Astrocyte (in vitro differentiated cells and primary cell): ENCODE measurements around the gene IQCC. TPM values are rescaled to one million over a fixed set of nuclear protein-coding genes. Genes with fewer than 3 reads are reported as not detected.

Experiments used
- DNase-seq: peaks from one replicate; pipeline ENCODE4 v3.0.0-alpha.2; 2010; ENCODE audit warnings: low read depth
- FAIRE-seq: peaks from 2 replicates; lab custom pipeline; 2011; peaks lifted over from hg19 to GRCh38; lab: Jason Lieb, UNC
- H2AFZ ChIP-seq: 2 replicates; pipeline ENCODE4 v1.6.0; 2012; ENCODE audit warnings: low read depth, low read length, inconsistent platforms
- H3K27ac ChIP-seq: 2 replicates; pipeline ENCODE4 v1.5.1; 2011; ENCODE audit warnings: low read depth, low read length, inconsistent platforms
- H3K27me3 ChIP-seq: 2 replicates; pipeline ENCODE4 v1.6.0; 2011; ENCODE audit warnings: low read length, inconsistent platforms; ENCODE audit not compliant: insufficient read depth
- H3K36me3 ChIP-seq: 2 replicates; pipeline ENCODE4 v1.5.1; 2011; ENCODE audit warnings: low read length, inconsistent platforms; ENCODE audit not compliant: insufficient read depth
- H3K4me1 ChIP-seq: 2 replicates; pipeline ENCODE4 v1.5.1; 2011; ENCODE audit warnings: low read length, inconsistent platforms; ENCODE audit not compliant: insufficient read depth
- H3K4me2 ChIP-seq: 2 replicates; pipeline ENCODE4 v1.6.0; 2012; ENCODE audit warnings: low read length, inconsistent platforms
- H3K4me3 ChIP-seq: 2 replicates; pipeline ENCODE4 v1.5.1; 2011; ENCODE audit warnings: low read depth, mild to moderate bottlenecking, low read length, inconsistent platforms; ENCODE audit not compliant: insufficient read depth
- H3K79me2 ChIP-seq: 2 replicates; pipeline ENCODE4 v1.6.0; 2012; ENCODE audit warnings: mild to moderate bottlenecking, low read length, inconsistent platforms; ENCODE audit not compliant: insufficient read depth
- H3K9ac ChIP-seq: 2 replicates; pipeline ENCODE4 v1.6.0; 2012; ENCODE audit warnings: mild to moderate bottlenecking, low read length, inconsistent platforms
- H3K9me3 ChIP-seq: 2 replicates; pipeline ENCODE4 v1.5.1; 2012; ENCODE audit warnings: low read depth, mild to moderate bottlenecking, low read length, inconsistent platforms; ENCODE audit not compliant: insufficient read depth
- H4K20me1 ChIP-seq: 2 replicates; pipeline ENCODE4 v1.6.0; 2012; ENCODE audit warnings: low read length, inconsistent platforms; ENCODE audit not compliant: insufficient read depth
- H3K27ac Mint-ChIP-seq: one replicate; pipeline ENCODE4 v1.8.0; 2021; ENCODE audit warnings: mild to moderate bottlenecking, mixed read lengths; ENCODE audit not compliant: unreplicated experiment
- H3K27me3 Mint-ChIP-seq: one replicate; pipeline ENCODE4 v1.8.0; 2021; ENCODE audit warnings: low read depth, mixed read lengths; ENCODE audit not compliant: unreplicated experiment
- H3K36me3 Mint-ChIP-seq: one replicate; pipeline ENCODE4 v1.8.0; 2021; ENCODE audit warnings: low read depth, mixed read lengths; ENCODE audit not compliant: unreplicated experiment
- H3K4me1 Mint-ChIP-seq: one replicate; pipeline ENCODE4 v1.8.0; 2021; ENCODE audit warnings: low read depth, mixed read lengths; ENCODE audit not compliant: unreplicated experiment
- H3K4me3 Mint-ChIP-seq: one replicate; pipeline ENCODE4 v1.8.0; 2021; ENCODE audit warnings: mild to moderate bottlenecking, moderate library complexity, mixed read lengths; ENCODE audit not compliant: unreplicated experiment
- H3K9me3 Mint-ChIP-seq: one replicate; pipeline ENCODE4 v1.8.0; 2021; ENCODE audit warnings: mild to moderate bottlenecking, mixed read lengths; ENCODE audit not compliant: unreplicated experiment
- CTCF ChIP-seq: IDR thresholded peaks from 2 replicates; pipeline ENCODE4 v1.5.1; 2011; ENCODE audit warnings: low read depth, mild to moderate bottlenecking, inconsistent platforms, low read length, moderate library complexity; ENCODE audit not compliant: insufficient read depth
- EZH2 ChIP-seq: IDR thresholded peaks from 2 replicates; pipeline ENCODE4 v1.6.1; 2012; ENCODE audit warnings: mild to moderate bottlenecking, low read length, inconsistent platforms; ENCODE audit not compliant: insufficient read depth
- total RNA-seq: library from RNA; stranded (reverse); gene quantifications from 2 replicates; pipeline ENCODE4 v1.2.1, GENCODE V29; 2021

IQCC gene
- total RNA-seq, 1 donor from 2014 or later, result 1.0 TPM

GRCh38 chr1:32181065-32181464 lies 24.4 kb upstream of the IQCC start:
- H3K36me3 ChIP-seq, result peaks cover 15% of the 10 kb centered on the region
- peak overlapping the region; percentile 90 for H3K4me3 Mint-ChIP-seq
- no peaks in the 10 kb centered on the region for H3K9me3 Mint-ChIP-seq
- no peaks in the 10 kb centered on the region for H3K27me3 Mint-ChIP-seq
- FAIRE-seq (no peak), DNase-seq (no peak)
- TF ChIP-seq CTCF, result no peak
- TF ChIP-seq EZH2, result no peak
- peak overlapping the region; percentile 97 for H3K9ac ChIP-seq
- no peaks in the 10 kb centered on the region for H3K27me3 ChIP-seq
- peaks cover 28% of the 10 kb centered on the region for H3K36me3 Mint-ChIP-seq
- peaks cover 19% of the 10 kb centered on the region for H3K4me1 ChIP-seq
- peak overlapping the region; percentile 91 for H3K27ac ChIP-seq
- H3K79me2 ChIP-seq, result peaks cover 54% of the 10 kb centered on the region
- peaks cover 26% of the 10 kb centered on the region for H3K4me1 Mint-ChIP-seq
- H3K4me2 ChIP-seq, result peak overlapping the region; percentile 91
- no peaks in the 10 kb centered on the region for H3K9me3 ChIP-seq
- no peak overlapping the region for H2AFZ ChIP-seq
- H3K27ac Mint-ChIP-seq, result peak overlapping the region; percentile 88
- H4K20me1 ChIP-seq, result peaks cover 44% of the 10 kb centered on the region
- H3K4me3 ChIP-seq, result peak overlapping the region; percentile 69

- no peak overlapping the region for H2AFZ ChIP-seq
- peaks cover 31% of the 10 kb centered on the region for H3K4me1 Mint-ChIP-seq
- H3K36me3 Mint-ChIP-seq, result peaks cover 32% of the 10 kb centered on the region
- H3K27me3 Mint-ChIP-seq, result no peaks in the 10 kb centered on the region
- peaks cover 19% of the 10 kb centered on the region for H3K4me1 ChIP-seq
- peak overlapping the region; percentile 91 for H3K4me2 ChIP-seq
- no peaks in the 10 kb centered on the region for H3K9me3 Mint-ChIP-seq
- H3K79me2 ChIP-seq, result peaks cover 59% of the 10 kb centered on the region
- FAIRE-seq, result no peak
- no peak overlapping the region for H3K27ac ChIP-seq
- peaks cover 17% of the 10 kb centered on the region for H3K36me3 ChIP-seq
- peak overlapping the region; percentile 69 for H3K4me3 ChIP-seq
- peaks cover 49% of the 10 kb centered on the region for H4K20me1 ChIP-seq
- no peaks in the 10 kb centered on the region for H3K9me3 ChIP-seq
- DNase-seq, result no peak
- peak overlapping the region; percentile 97 for H3K9ac ChIP-seq
- H3K4me3 Mint-ChIP-seq, result peak overlapping the region; percentile 90
- H3K27ac Mint-ChIP-seq, result peak overlapping the region; percentile 51
- TF ChIP-seq EZH2, result no peak
- no peak for TF ChIP-seq CTCF
- no peaks in the 10 kb centered on the region for H3K27me3 ChIP-seq
Measured at GRCh38 chr1:32181563-32181962, 23.9 kb upstream of the IQCC start.

- peaks cover 19% of the 10 kb centered on the region for H3K4me1 ChIP-seq
- TF ChIP-seq CTCF (no peak), EZH2 (no peak)
- peaks cover 54% of the 10 kb centered on the region for H4K20me1 ChIP-seq
- H3K27me3 Mint-ChIP-seq, result no peaks in the 10 kb centered on the region
- FAIRE-seq, result no peak
- H3K9me3 ChIP-seq, result no peaks in the 10 kb centered on the region
- H3K9me3 Mint-ChIP-seq, result no peaks in the 10 kb centered on the region
- H3K4me2 ChIP-seq, result peak overlapping the region; percentile 91
- H3K36me3 ChIP-seq, result peaks cover 21% of the 10 kb centered on the region
- peak overlapping the region; percentile 90 for H3K4me3 Mint-ChIP-seq
- H3K36me3 Mint-ChIP-seq, result peaks cover 30% of the 10 kb centered on the region
- H3K4me3 ChIP-seq, result peak overlapping the region; percentile 69
- H3K27ac Mint-ChIP-seq, result peak overlapping the region; percentile 72
- H3K9ac ChIP-seq, result no peak overlapping the region
- no peaks in the 10 kb centered on the region for H3K27me3 ChIP-seq
- peaks cover 64% of the 10 kb centered on the region for H3K79me2 ChIP-seq
- H3K27ac ChIP-seq, result no peak overlapping the region
- DNase-seq, result peak; percentile 15
- no peak overlapping the region for H2AFZ ChIP-seq
- H3K4me1 Mint-ChIP-seq, result peaks cover 33% of the 10 kb centered on the region
Measured at GRCh38 chr1:32182060-32182459, 23.4 kb upstream of the IQCC start.
